ENCODE data around the gene ROBO1. TPM values are rescaled to one million over a fixed set of nuclear protein-coding genes. Genes with fewer than 3 reads are reported as not detected.

The ROBO1 gene
- total RNA-seq, 2 donors from 2014 or later, result 7.6 to 19.7 TPM

DNA sequence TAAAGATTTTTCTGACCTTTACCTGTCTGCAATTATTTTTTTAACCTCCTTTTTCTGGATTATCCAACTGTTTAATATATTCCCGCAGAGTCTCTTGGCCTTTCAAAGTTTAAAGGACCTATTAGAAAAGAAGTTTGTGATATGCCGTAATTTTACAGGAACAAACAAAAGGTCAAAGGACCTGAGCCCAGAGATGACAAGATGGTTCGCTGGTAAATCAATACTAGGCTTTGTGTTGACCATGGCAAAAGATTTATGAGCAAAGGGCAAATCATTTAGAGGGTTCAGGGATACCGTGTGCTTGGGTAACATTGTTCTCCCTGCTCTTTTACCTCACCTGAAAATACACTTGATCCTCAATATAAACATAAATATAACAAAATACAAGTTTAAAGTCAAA, 923.5 kb downstream of the ROBO1 start:
- Histone ChIP-seq H3K4me3 (no peak overlapping the region), H3K27me3 (no peaks in the 10 kb centered on the region), H3K36me3 (no peaks in the 10 kb centered on the region), H3K27ac (no peak overlapping the region), H3K4me1 (no peaks in the 10 kb centered on the region), H3K9me3 (no peaks in the 10 kb centered on the region)
- no peak for DNase-seq (ENCODE audit: low spot score)
- no peak for TF ChIP-seq CTCF (IDR thresholded peaks at IDR 0.05)

GRCh38 chr3:78839693-78840092, 928.1 kb downstream of the ROBO1 start:
- Histone ChIP-seq H3K27ac (no peak overlapping the region), H3K36me3 (no peaks in the 10 kb centered on the region), H3K4me1 (no peaks in the 10 kb centered on the region), H3K4me3 (no peak overlapping the region), H3K27me3 (no peaks in the 10 kb centered on the region), H3K9me3 (no peaks in the 10 kb centered on the region)
- DNase-seq (ENCODE audit: low spot score), result no peak
- TF ChIP-seq CTCF (IDR thresholded peaks at IDR 0.05), result no peak

DNA sequence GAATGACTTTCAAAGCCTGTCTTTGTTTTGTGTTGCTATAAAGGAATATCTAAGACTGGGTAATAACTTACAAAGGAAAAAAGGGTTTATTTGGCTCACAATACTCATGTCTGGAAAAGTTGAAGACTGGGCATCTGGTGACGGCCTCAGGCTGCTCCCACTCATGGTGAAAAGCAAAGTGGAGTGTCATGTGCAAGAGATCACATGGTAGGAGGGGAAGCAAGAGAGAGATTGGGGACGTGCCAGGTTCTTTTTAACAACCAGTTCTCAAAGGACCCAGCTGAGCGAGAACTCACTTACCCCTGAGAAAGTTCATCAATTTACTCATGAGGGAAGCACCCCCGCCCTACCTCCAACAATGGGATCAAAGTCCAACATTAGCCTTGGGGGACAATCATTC, 929.4 kb downstream of the ROBO1 start:
- H3K9me3 ChIP-seq, result no peaks in the 10 kb centered on the region
- no peak for DNase-seq (ENCODE audit: low spot score)
- H3K27ac ChIP-seq, result no peak overlapping the region
- no peak for TF ChIP-seq CTCF (IDR thresholded peaks at IDR 0.05)
- H3K36me3 ChIP-seq, result no peaks in the 10 kb centered on the region
- H3K4me3 ChIP-seq, result no peak overlapping the region
- no peaks in the 10 kb centered on the region for H3K4me1 ChIP-seq
- H3K27me3 ChIP-seq, result no peaks in the 10 kb centered on the region

DNA sequence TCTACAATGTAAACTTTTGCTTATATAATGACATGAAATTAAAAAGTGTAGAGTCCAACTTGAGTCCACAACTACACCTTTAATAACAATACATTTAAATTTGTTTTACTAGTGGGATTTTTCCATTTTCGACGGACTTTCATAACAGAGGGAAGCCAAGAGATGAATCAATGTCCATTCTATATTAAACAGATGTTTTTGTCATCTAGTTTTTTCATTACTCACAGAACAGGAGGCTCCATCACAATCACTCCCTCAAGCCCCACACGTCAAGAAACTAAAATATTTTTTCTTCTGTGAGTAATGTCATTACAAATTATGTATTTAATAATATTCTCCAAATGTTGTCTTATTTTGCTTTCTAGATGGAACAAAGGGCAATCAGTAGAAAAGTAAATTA, 932.9 kb downstream of the ROBO1 start:
- TF ChIP-seq CTCF (IDR thresholded peaks at IDR 0.05), result no peak
- no peak overlapping the region for H3K27ac ChIP-seq
- H3K9me3 ChIP-seq, result no peaks in the 10 kb centered on the region
- H3K4me3 ChIP-seq, result no peak overlapping the region
- H3K36me3 ChIP-seq, result no peaks in the 10 kb centered on the region
- H3K27me3 ChIP-seq, result no peaks in the 10 kb centered on the region
- DNase-seq (ENCODE audit: low spot score), result no peak
- H3K4me1 ChIP-seq, result no peaks in the 10 kb centered on the region

DNA sequence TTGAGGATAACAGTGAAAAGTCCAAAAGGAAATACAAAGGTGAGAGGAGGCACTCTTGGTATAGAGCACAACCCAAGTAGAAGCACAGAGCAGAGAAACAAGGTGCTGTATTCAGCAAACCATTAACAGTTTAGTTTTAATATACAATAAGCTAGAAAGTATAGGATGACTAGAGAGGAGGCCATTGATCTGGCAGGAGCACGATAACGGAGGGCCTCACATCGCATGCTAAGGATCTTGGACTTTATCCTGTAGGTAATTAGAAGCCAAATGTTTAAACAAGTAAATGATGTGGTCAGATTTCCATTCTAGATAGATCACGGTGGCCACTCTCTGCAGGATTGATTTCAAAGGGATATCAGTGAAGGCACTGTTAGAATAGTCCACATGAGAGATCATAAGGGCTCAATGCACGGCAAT, 935.0 kb downstream of the ROBO1 start:
- no peak for TF ChIP-seq CTCF (IDR thresholded peaks at IDR 0.05)
- H3K4me1 ChIP-seq, result no peaks in the 10 kb centered on the region
- H3K36me3 ChIP-seq, result no peaks in the 10 kb centered on the region
- no peak overlapping the region for H3K4me3 ChIP-seq
- no peaks in the 10 kb centered on the region for H3K9me3 ChIP-seq
- DNase-seq (ENCODE audit: low spot score), result no peak
- H3K27ac ChIP-seq, result no peak overlapping the region
- no peaks in the 10 kb centered on the region for H3K27me3 ChIP-seq

- no peak for TF ChIP-seq CTCF (IDR thresholded peaks at IDR 0.05)
- no peak for DNase-seq (ENCODE audit: low spot score)
- Histone ChIP-seq H3K4me1 (no peaks in the 10 kb centered on the region), H3K27me3 (no peaks in the 10 kb centered on the region), H3K4me3 (no peak overlapping the region), H3K36me3 (no peaks in the 10 kb centered on the region), H3K27ac (no peak overlapping the region), H3K9me3 (no peaks in the 10 kb centered on the region)
These were observed 936.3 kb downstream of the ROBO1 start for GRCh38 chr3:78831446-78831972.

Measured in right atrium auricular region (tissue), 2 donors.